HG03064 (cell line): Measurements from ENCODE around the gene ST7L.
"Not testable (repeated sequence)": the region's sequence is repeated elsewhere in the genome, so short reads cannot be mapped to it uniquely, and the experiment has no call there.

Experiments
- ATAC-seq: cut with Tn5 transposase; IDR thresholded peaks from one replicate; pipeline ENCODE4 v1.9.1; 2021; ENCODE audit warnings: low read depth; ENCODE audit not compliant: unreplicated experiment

The ST7L gene

GRCh38 chr1:112502826-112503225 lies 116.1 kb downstream of the ST7L start:
- no peak for ATAC-seq

GRCh38 chr1:112501810-112502641 lies 116.9 kb downstream of the ST7L start:
- ATAC-seq = no peak

GRCh38 chr1:112496290-112496689 lies 122.7 kb downstream of the ST7L start:
- ATAC-seq = no peak

- no peak for ATAC-seq
Observed at GRCh38 chr1:112493351-112493750, 125.6 kb downstream of the ST7L start.

- no peak for ATAC-seq
Observed at GRCh38 chr1:112492076-112492475, 126.9 kb downstream of the ST7L start.

GRCh38 chr1:112488141-112488540 lies 130.8 kb downstream of the ST7L start:
- ATAC-seq = no peak

GRCh38 chr1:112487686-112488085 lies 131.3 kb downstream of the ST7L start:
- not testable (repeated sequence) for ATAC-seq

GRCh38 chr1:112486063-112486462 lies 132.9 kb downstream of the ST7L start:
- not testable (repeated sequence) for ATAC-seq

- no peak for ATAC-seq
Observed at GRCh38 chr1:112478314-112478713, 140.6 kb downstream of the ST7L start.

GRCh38 chr1:112477550-112477949 lies 141.4 kb downstream of the ST7L start:
- ATAC-seq = no peak
